K562 (cell line): Measurements from ENCODE around the gene SLC40A1. TPM values are rescaled to one million over a fixed set of nuclear protein-coding genes. Genes with fewer than 3 reads are reported as not detected.

Experiments used
- ATAC-seq: fragments of 200-7000 bp; cut with Tn5 transposase; 3 replicates; pipeline ENCODE4 v1.9.1; 2020; ENCODE audit warnings: moderate library complexity
- BruUV-seq: library from RNA; stranded (reverse); fragments of 400-500 nt; replicated peaks from 2 replicates; lab custom pipeline; 2021; lab: Mats Ljungman, UMichigan
- CTCF ChIA-PET: fragments of 300-600 bp; formaldehyde crosslinking; extraction: SDS; loops from one replicate; lab custom pipeline; 2021; ENCODE audit warnings: low intra/inter-chr PET ratio; lab: Yijun Ruan, JAX
- POLR2A ChIA-PET: fragments of 300-600, 350-650 bp; sonication (Branson Sonifier 250); formaldehyde crosslinking; extraction: SDS; loops from one replicate; lab custom pipeline; 2021; ENCODE audit warnings: antibody characterized with exemption, inconsistent platforms; lab: Yijun Ruan, JAX
- DNase-seq, 4 experiments: peaks; one replicate each; pipeline versions ENCODE4 v3.0.0 to v3.0.0-alpha.2; 2011 to 2018; ENCODE audit warnings: low spot score in 3 of 4, mixed read lengths in 3 of 4; ENCODE audit errors: extremely low read depth in 1 of 4
- FAIRE-seq: peaks from 2 replicates; lab custom pipeline; 2011; peaks lifted over from hg19 to GRCh38; lab: Jason Lieb, UNC
- H2AFZ ChIP-seq: 2 replicates; pipeline ENCODE4 v1.6.0; 2011; ENCODE audit warnings: low read depth, low read length, control low read depth, inconsistent platforms
- H3K27ac ChIP-seq: fragments of 200-600 bp; 3 replicates; pipeline ENCODE4 v1.8.0; 2011; ENCODE audit warnings: low read depth, mild to moderate bottlenecking, control low read depth, inconsistent platforms, low read length, moderate library complexity, mixed read lengths; ENCODE audit errors: extremely low read depth
- H3K27me3 ChIP-seq, 2 experiments: fragments of 300-600 bp in 1 of 2; 2 replicates in 1 of 2; 3 replicates in 1 of 2; pipeline versions ENCODE4 v1.6.0 to v1.8.0; 2011; ENCODE audit warnings: inconsistent platforms in 2 of 2, low read length in 2 of 2, mild to moderate bottlenecking in 1 of 2, mixed read lengths in 1 of 2, moderate library complexity in 1 of 2; ENCODE audit not compliant: control insufficient read depth in 2 of 2, insufficient read depth in 2 of 2
- H3K36me3 ChIP-seq: fragments of 300-600 bp; 3 replicates; pipeline ENCODE4 v1.8.0; 2011; ENCODE audit warnings: mild to moderate bottlenecking, low read length, inconsistent platforms; ENCODE audit not compliant: control insufficient read depth, insufficient read depth
- H3K4me1 ChIP-seq, 2 experiments: fragments of 200-600 bp in 1 of 2; replicated peaks in 1 of 2; 2 replicates in 1 of 2; 3 replicates in 1 of 2; pipeline versions ENCODE4 v1.5.1 to v1.8.0; 2011; ENCODE audit warnings: inconsistent platforms in 2 of 2, low read length in 2 of 2, mild to moderate bottlenecking in 1 of 2, mixed read lengths in 1 of 2, moderate library complexity in 1 of 2; ENCODE audit not compliant: control insufficient read depth in 2 of 2, insufficient read depth in 2 of 2
- H3K4me2 ChIP-seq: 2 replicates; pipeline ENCODE4 v1.6.1; 2011; ENCODE audit warnings: low read length, control low read depth, inconsistent platforms, mixed read lengths; ENCODE audit not compliant: insufficient read depth
- H3K4me3 ChIP-seq: fragments of 200-600 bp; sonication (generic), shearing (Covaris generic); 2 replicates; pipeline ENCODE4 v1.5.1; 2016; ENCODE audit warnings: control low read depth, inconsistent platforms
- H3K79me2 ChIP-seq: fragments of 200-600 bp; 3 replicates; pipeline ENCODE4 v1.8.0; 2011; ENCODE audit warnings: low read length, inconsistent platforms; ENCODE audit not compliant: control insufficient read depth, insufficient read depth
- H3K9ac ChIP-seq, 2 experiments: 2 replicates each; pipeline versions ENCODE4 v1.6.0 to v1.6.1; 2011; ENCODE audit warnings: low read depth in 2 of 2, low read length in 2 of 2, control low read depth in 1 of 2, inconsistent platforms in 1 of 2, mild to moderate bottlenecking in 1 of 2, mixed read lengths in 1 of 2; ENCODE audit not compliant: insufficient read depth in 1 of 2
- H3K9me1 ChIP-seq: one replicate; pipeline ENCODE4 v1.6.0; 2011; ENCODE audit warnings: inconsistent platforms, mild to moderate bottlenecking, low read length, moderate library complexity; ENCODE audit not compliant: control insufficient read depth, insufficient read depth
- H3K9me3 ChIP-seq: replicated peaks from 2 replicates; pipeline ENCODE4 v1.5.1; 2011; ENCODE audit warnings: low read depth, low read length, inconsistent platforms; ENCODE audit not compliant: control insufficient read depth, insufficient read depth
- H4K20me1 ChIP-seq: replicated peaks from 2 replicates; pipeline ENCODE4 v1.6.1; 2011; ENCODE audit warnings: low read length, inconsistent platforms, mixed read lengths; ENCODE audit not compliant: control insufficient read depth, insufficient read depth
- CREB3L1 ChIP-seq: fragments of 450-650 bp; IDR thresholded peaks from 2 replicates; pipeline ENCODE4 v1.6.1; 2014; ENCODE audit warnings: low read depth, mild to moderate bottlenecking, moderate library complexity, borderline replicate concordance
- KLF10 ChIP-seq: fragments of 250-450 bp; sonication (Bioruptor Pico); IDR thresholded peaks from 2 replicates; pipeline ENCODE4 v1.6.1; 2021; ENCODE audit warnings: matching md5 sums
- SETDB1 ChIP-seq: IDR thresholded peaks from one replicate; pipeline ENCODE4 v1.6.1; 2012; ENCODE audit warnings: low read length, control low read depth, inconsistent platforms
- ZNF143 ChIP-seq: sonication (generic); formaldehyde crosslinking; IDR thresholded peaks from 2 replicates; pipeline ENCODE4 v1.9.0; 2022; ENCODE audit warnings: mild to moderate bottlenecking, missing genetic modification reagents
- ZNF696 ChIP-seq: fragments of 250-450 bp; sonication (Bioruptor Pico); conservative IDR thresholded peaks from 2 replicates; pipeline ENCODE4 v1.4.0; 2020; ENCODE audit warnings: mild to moderate bottlenecking, moderate library complexity
- WGBS: fragments of 100-300 bp; shearing (Covaris generic); methylation state at CpG from one replicate; pipeline ENCODE4 v1.1.6; 2016; ENCODE audit warnings: low coverage, mixed read lengths; ENCODE audit not compliant: insufficient coverage; ENCODE audit errors: missing lambda C conversion rate; 5-methylcytosine and 5-hydroxymethylcytosine counted together
- in situ Hi-C: fragments of 300-500 bp; cut with MboI; formaldehyde crosslinking; loops from 4 replicates; pipeline ENCODE4 v1.15.0; 2018; ENCODE audit warnings: inconsistent platforms, mixed read lengths
- intact Hi-C: fragments of 100-400 bp; cut with micrococcal nuclease; formaldehyde crosslinking; loops from 2 replicates; pipeline ENCODE4 v1.14.2; 2022
- polyA plus RNA-seq, 8 experiments: library from polyadenylated mRNA; depleted of rRNA in 4 of 8; stranded (reverse) in 5 of 8; unstranded in 3 of 8; fragments of >200 nt; fragmentation: Nextera tagmentation in 2 of 8; fragmentation: Illumina TruSeq in 1 of 8; extraction: Ambion mirVana in 2 of 8; extraction: Trizol in 1 of 8; gene quantifications; 2 replicates each; pipeline versions ENCODE4 v1.2.1 to v1.2.3, GENCODE V29; 2011 to 2014; ENCODE audit warnings: inconsistent platforms in 1 of 8, missing spikeins in 1 of 8
- total RNA-seq, 7 experiments: library from RNA; depleted of rRNA in 6 of 7; stranded (reverse); fragments of >200 nt in 6 of 7; fragmentation: Illumina TruSeq in 2 of 7; extraction: Trizol in 2 of 7; gene quantifications; 2 replicates each; pipeline versions ENCODE4 v1.2.1 to v1.2.3, GENCODE V29; 2011 to 2021; ENCODE audit warnings: low replicate concordance in 1 of 7
- TF ChIP-seq, protein P1 (sequence below): IDR thresholded peaks from 3 replicates; pipeline ENCODE4 v1.6.1; 2011; ENCODE audit warnings: borderline replicate concordance, mild to moderate bottlenecking; ENCODE audit not compliant: insufficient read length, insufficient read depth
- TF ChIP-seq, protein P2 (sequence below): fragments of 250-450 bp; sonication (Bioruptor Pico); IDR thresholded peaks from 2 replicates; pipeline ENCODE4 v1.4.0; 2020

SLC40A1 gene
- total and polyA plus RNA-seq, 9 of the 15 experiments (the other 6 are each of a cell fraction or from before 2014, with no cell fraction given) = 42.2 to 95.9 (median 54.9) TPM

DNA sequence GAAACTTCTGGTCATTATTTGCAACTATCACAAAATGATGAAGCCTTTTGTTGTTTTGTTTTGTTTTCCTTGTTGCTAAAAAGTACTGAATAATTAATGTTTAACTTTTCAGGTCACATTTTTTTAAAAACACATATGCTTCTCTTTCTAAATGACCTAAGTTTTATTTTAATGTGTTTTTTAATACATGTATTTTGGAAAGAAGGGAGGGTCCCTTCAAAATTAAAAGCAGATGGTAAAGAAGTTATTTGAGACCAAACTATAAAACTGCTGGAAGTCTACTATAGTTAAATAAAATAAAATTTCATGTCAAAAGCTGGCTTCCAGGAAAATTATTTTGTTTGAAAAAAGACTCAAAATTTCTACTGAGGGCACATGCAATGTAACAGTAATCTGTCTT lies 41.2 kb upstream of the SLC40A1 start:
- no peak for FAIRE-seq
- Histone ChIP-seq H3K4me2 (no peak overlapping the region), H3K79me2 (no peaks in the 10 kb centered on the region), H3K4me1 (peaks cover 0 to 12% of the 10 kb centered on the region in 2 experiments; a peak in 3 of 5 replicates), H3K36me3 (no peaks in the 10 kb centered on the region), H2AFZ (peak overlapping the region; percentile 69), H3K9me3 (no peaks in the 10 kb centered on the region), H3K27ac (no peak overlapping the region), H3K4me3 (no peak overlapping the region), H4K20me1 (no peaks in the 10 kb centered on the region), H3K9ac (no peak overlapping the region; a peak in 1 of 4 replicates), H3K9me1 (no peaks in the 10 kb centered on the region), H3K27me3 (no peaks in the 10 kb centered on the region)
- ATAC-seq = no peak
- no peak for DNase-seq
- intact Hi-C loops = no loop called here
- CTCF ChIA-PET = no interaction called here
- POLR2A ChIA-PET = no interaction called here
- in situ Hi-C loops = no loop called here
- no TSS peak for BruUV-seq
- TF ChIP-seq, protein P1, sequence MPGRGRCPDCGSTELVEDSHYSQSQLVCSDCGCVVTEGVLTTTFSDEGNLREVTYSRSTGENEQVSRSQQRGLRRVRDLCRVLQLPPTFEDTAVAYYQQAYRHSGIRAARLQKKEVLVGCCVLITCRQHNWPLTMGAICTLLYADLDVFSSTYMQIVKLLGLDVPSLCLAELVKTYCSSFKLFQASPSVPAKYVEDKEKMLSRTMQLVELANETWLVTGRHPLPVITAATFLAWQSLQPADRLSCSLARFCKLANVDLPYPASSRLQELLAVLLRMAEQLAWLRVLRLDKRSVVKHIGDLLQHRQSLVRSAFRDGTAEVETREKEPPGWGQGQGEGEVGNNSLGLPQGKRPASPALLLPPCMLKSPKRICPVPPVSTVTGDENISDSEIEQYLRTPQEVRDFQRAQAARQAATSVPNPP = no peak

DNA sequence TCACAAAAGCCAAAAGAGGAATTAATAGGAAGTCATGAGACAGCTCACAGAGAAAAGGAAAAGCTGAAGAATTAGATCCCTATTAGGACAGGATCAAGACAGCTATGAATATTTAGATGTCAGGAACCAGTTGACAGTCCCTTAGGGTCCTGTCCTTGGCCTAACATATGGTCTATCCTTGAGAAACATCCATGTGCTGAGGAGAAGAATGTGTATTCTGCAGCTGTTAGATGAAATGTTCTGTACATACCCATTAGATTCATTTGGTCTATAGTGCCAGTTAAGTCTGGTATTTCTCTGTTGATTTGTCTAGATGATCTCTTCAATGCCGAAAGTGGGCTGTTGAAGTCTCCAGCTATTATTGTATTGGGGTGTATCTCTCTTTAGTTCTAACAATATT lies 37.6 kb upstream of the SLC40A1 start:
- FAIRE-seq (no peak), DNase-seq (no peak), ATAC-seq (no peak)
- Histone ChIP-seq H3K4me3 (no peak overlapping the region), H4K20me1 (no peaks in the 10 kb centered on the region), H3K27ac (no peak overlapping the region), H3K27me3 (no peaks in the 10 kb centered on the region), H3K4me2 (no peak overlapping the region), H3K9ac (no peak overlapping the region), H3K79me2 (no peaks in the 10 kb centered on the region), H2AFZ (0 out of 2 replicates have a peak overlapping the region, but pooled peaks have one; percentile 6), H3K9me1 (no peaks in the 10 kb centered on the region), H3K36me3 (no peaks in the 10 kb centered on the region), H3K4me1 (peaks cover 0 to 18% of the 10 kb centered on the region in 2 experiments; a peak in 2 of 5 replicates), H3K9me3 (no peaks in the 10 kb centered on the region)
- ChIA-PET POLR2A (no interaction called here), CTCF (no interaction called here)
- no TSS peak for BruUV-seq
- in situ Hi-C loops (no loop called here), intact Hi-C loops (no loop called here)
- WGBS = 0% methylated on average over 1 of the region's 1 CpG
- TF ChIP-seq CREB3L1 = no peak
- TF ChIP-seq KLF10 (CRISPR knock-in tag) = no peak
- TF ChIP-seq ZNF143 (CRISPR knock-in tag) = no peak
- TF ChIP-seq SETDB1 = no peak
- no peak for TF ChIP-seq ZNF696 (CRISPR knock-in tag)
- TF ChIP-seq, protein P2, sequence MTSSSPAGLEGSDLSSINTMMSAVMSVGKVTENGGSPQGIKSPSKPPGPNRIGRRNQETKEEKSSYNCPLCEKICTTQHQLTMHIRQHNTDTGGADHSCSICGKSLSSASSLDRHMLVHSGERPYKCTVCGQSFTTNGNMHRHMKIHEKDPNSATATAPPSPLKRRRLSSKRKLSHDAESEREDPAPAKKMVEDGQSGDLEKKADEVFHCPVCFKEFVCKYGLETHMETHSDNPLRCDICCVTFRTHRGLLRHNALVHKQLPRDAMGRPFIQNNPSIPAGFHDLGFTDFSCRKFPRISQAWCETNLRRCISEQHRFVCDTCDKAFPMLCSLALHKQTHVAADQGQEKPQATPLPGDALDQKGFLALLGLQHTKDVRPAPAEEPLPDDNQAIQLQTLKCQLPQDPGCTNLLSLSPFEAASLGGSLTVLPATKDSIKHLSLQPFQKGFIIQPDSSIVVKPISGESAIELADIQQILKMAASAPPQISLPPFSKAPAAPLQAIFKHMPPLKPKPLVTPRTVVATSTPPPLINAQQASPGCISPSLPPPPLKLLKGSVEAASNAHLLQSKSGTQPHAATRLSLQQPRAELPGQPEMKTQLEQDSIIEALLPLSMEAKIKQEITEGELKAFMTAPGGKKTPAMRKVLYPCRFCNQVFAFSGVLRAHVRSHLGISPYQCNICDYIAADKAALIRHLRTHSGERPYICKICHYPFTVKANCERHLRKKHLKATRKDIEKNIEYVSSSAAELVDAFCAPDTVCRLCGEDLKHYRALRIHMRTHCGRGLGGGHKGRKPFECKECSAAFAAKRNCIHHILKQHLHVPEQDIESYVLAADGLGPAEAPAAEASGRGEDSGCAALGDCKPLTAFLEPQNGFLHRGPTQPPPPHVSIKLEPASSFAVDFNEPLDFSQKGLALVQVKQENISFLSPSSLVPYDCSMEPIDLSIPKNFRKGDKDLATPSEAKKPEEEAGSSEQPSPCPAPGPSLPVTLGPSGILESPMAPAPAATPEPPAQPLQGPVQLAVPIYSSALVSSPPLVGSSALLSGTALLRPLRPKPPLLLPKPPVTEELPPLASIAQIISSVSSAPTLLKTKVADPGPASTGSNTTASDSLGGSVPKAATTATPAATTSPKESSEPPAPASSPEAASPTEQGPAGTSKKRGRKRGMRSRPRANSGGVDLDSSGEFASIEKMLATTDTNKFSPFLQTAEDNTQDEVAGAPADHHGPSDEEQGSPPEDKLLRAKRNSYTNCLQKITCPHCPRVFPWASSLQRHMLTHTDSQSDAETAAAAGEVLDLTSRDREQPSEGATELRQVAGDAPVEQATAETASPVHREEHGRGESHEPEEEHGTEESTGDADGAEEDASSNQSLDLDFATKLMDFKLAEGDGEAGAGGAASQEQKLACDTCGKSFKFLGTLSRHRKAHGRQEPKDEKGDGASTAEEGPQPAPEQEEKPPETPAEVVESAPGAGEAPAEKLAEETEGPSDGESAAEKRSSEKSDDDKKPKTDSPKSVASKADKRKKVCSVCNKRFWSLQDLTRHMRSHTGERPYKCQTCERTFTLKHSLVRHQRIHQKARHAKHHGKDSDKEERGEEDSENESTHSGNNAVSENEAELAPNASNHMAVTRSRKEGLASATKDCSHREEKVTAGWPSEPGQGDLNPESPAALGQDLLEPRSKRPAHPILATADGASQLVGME (CRISPR knock-in tag) = no peak
